Osteocyte (in vitro differentiated cells): ENCODE data around the gene XYLT2. TPM values are rescaled to one million over a fixed set of nuclear protein-coding genes. Genes with fewer than 3 reads are reported as not detected.

Source experiments
- DNase-seq: peaks from one replicate; pipeline ENCODE4 v3.0.0; 2021; ENCODE audit warnings: mixed read lengths; ENCODE audit not compliant: unreplicated experiment; ENCODE audit errors: extremely low spot score
- H3K27ac Mint-ChIP-seq: one replicate; pipeline ENCODE4 v1.8.0; 2021; ENCODE audit warnings: mild to moderate bottlenecking, mixed read lengths; ENCODE audit not compliant: unreplicated experiment
- H3K27me3 Mint-ChIP-seq: one replicate; pipeline ENCODE4 v1.8.0; 2021; ENCODE audit warnings: mixed read lengths; ENCODE audit not compliant: unreplicated experiment
- H3K36me3 Mint-ChIP-seq: one replicate; pipeline ENCODE4 v1.8.0; 2021; ENCODE audit warnings: mixed read lengths; ENCODE audit not compliant: unreplicated experiment
- H3K4me1 Mint-ChIP-seq: one replicate; pipeline ENCODE4 v1.8.0; 2021; ENCODE audit warnings: mixed read lengths; ENCODE audit not compliant: unreplicated experiment
- H3K4me3 Mint-ChIP-seq: one replicate; pipeline ENCODE4 v1.8.0; 2021; ENCODE audit warnings: mild to moderate bottlenecking, moderate library complexity, mixed read lengths; ENCODE audit not compliant: unreplicated experiment
- H3K9me3 Mint-ChIP-seq: one replicate; pipeline ENCODE4 v1.8.0; 2021; ENCODE audit warnings: mixed read lengths; ENCODE audit not compliant: unreplicated experiment
- total RNA-seq: library from RNA; stranded (reverse); gene quantifications from 2 replicates; pipeline ENCODE4 v1.2.1, GENCODE V29; 2021
- TF ChIP-seq, protein P1 (sequence below): fragments of 200-600 bp; sonication (generic); IDR thresholded peaks from 2 replicates; pipeline ENCODE4 v1.5.0; 2021; ENCODE audit warnings: antibody characterized with exemption, mild to moderate bottlenecking, moderate library complexity

XYLT2 gene
- total RNA-seq, 1 donor from 2014 or later: 32.0 TPM

DNA sequence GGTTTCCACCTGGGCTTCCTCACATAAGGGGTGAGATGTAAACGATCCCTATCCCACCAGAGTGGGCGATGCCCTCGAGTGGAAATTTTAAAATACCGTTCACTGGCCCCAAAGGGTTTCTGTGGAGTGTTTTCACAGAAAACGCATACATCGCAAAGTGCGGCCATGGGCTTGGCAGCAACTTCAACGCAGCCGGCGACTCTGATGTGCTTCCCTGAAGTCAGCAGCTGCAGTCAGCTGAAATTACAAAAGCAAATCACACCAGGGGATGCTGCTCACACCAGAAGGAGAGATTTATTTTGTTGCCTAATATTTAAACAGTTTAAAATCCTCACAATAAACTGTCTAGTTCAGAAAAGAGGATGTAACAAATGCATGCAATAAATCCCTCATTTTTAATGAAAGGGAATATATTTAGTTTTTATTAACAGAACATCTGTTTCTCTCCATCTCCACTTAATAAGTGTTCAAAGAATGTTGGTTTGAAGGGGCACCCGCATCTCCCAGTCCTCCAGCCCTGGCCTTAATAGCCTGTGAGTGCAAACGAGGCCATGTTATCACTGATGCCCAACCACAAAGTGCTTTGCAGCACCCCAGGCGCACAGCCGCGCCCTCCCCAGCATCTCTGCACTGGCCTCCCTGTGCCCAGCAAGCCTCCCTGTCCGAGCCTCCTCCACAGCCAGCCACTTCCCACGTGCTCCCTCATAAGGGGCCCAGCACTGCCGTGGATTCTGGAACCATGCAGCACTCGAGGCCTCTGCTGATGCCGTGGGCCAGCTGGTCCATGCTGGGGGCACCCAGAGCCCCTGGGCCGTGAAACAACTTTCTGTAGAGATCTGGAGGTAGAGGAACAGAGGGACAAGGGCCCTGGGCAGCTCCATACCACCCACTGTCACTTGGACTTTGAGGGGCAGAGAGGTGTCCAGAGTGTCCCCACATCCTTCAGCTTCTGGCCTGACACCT, 17.3 kb upstream of the XYLT2 start:
- Mint-ChIP-seq H3K27me3 (no peaks in the 10 kb centered on the region), H3K4me3 (no peak overlapping the region), H3K27ac (no peak overlapping the region), H3K4me1 (peaks cover 11% of the 10 kb centered on the region), H3K9me3 (no peaks in the 10 kb centered on the region), H3K36me3 (no peaks in the 10 kb centered on the region)
- TF ChIP-seq, protein P1, sequence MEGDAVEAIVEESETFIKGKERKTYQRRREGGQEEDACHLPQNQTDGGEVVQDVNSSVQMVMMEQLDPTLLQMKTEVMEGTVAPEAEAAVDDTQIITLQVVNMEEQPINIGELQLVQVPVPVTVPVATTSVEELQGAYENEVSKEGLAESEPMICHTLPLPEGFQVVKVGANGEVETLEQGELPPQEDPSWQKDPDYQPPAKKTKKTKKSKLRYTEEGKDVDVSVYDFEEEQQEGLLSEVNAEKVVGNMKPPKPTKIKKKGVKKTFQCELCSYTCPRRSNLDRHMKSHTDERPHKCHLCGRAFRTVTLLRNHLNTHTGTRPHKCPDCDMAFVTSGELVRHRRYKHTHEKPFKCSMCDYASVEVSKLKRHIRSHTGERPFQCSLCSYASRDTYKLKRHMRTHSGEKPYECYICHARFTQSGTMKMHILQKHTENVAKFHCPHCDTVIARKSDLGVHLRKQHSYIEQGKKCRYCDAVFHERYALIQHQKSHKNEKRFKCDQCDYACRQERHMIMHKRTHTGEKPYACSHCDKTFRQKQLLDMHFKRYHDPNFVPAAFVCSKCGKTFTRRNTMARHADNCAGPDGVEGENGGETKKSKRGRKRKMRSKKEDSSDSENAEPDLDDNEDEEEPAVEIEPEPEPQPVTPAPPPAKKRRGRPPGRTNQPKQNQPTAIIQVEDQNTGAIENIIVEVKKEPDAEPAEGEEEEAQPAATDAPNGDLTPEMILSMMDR: no peak
- no peak for DNase-seq

DNA sequence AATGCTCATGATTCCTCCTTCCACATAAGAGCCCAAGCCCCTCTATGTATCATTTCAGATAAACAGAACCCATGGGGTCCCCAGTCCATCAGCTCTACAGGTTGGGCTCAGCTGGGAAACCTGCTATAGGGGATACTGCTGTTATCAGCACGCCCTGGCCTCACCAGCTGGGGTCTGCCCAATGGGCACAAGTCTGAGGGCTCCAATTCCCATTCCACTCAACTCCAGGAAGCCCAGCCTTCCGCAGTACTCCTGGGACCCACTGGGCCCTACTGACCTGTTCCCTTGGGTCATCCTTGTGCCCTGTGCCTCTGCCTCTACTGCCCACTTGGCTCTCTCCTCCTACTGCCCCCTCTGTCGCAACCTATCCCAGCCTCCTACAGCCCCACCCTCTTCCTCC, 16.2 kb upstream of the XYLT2 start:
- Mint-ChIP-seq H3K36me3 (no peaks in the 10 kb centered on the region), H3K4me3 (no peak overlapping the region), H3K9me3 (no peaks in the 10 kb centered on the region), H3K27me3 (no peaks in the 10 kb centered on the region), H3K4me1 (peaks cover 17% of the 10 kb centered on the region), H3K27ac (no peak overlapping the region)
- no peak for DNase-seq
- TF ChIP-seq, protein P1: no peak

GRCh38 chr17:50330151-50330775, 15.7 kb upstream of the XYLT2 start:
- Mint-ChIP-seq H3K4me3 (no peak overlapping the region), H3K27me3 (no peaks in the 10 kb centered on the region), H3K9me3 (no peaks in the 10 kb centered on the region), H3K27ac (no peak overlapping the region), H3K4me1 (peaks cover 17% of the 10 kb centered on the region), H3K36me3 (no peaks in the 10 kb centered on the region)
- TF ChIP-seq, protein P1: no peak
- no peak for DNase-seq

DNA sequence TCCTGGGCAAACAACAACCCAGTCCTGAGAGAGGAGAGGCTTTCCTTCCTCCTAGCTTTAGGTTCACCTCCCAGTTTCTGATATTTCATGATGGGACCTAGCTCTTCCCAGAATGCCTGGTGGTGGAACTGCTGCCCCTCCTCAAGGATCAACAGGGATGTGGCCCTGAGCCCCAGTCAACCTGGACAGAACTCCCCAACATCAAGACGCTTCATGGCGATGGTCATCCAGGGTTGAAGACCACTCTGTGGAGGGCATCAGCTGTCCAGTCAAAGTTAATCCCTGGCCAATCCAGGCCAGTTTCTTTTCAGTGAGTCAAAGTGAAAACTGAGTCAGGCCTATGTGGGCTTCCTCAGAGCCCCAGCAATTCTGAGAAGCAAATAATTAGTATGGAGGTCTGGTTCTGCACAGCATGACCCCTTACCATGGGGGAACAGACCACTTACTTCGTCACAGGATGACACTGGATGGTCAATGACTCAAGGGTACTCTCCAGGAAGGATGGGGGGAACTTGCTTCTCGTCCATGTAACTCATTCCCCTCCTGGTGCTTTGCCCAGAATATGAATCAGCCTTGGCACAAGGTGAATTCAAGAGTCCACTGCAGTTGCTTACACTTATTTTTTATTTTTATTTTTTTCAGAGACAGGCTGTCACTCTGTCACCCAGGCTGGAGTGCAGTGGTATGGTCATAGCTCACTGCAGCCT, 14.7 kb upstream of the XYLT2 start:
- DNase-seq: no peak
- Mint-ChIP-seq H3K27me3 (no peaks in the 10 kb centered on the region), H3K36me3 (no peaks in the 10 kb centered on the region), H3K9me3 (no peaks in the 10 kb centered on the region), H3K4me1 (peaks cover 17% of the 10 kb centered on the region), H3K4me3 (no peak overlapping the region), H3K27ac (no peak overlapping the region)
- TF ChIP-seq, protein P1: no peak
